H9 (cell line): ENCODE measurements around the gene KNG1. TPM values are rescaled to one million over a fixed set of nuclear protein-coding genes. Genes with fewer than 3 reads are reported as not detected.

Experiments
- DNase-seq: peaks from one replicate; pipeline ENCODE4 v3.0.0-alpha.2; 2017
- H2AFZ ChIP-seq: one replicate; pipeline ENCODE4 v1.6.1; 2013; ENCODE audit warnings: mild to moderate bottlenecking, low read length, control low read depth, moderate library complexity
- H2AK5ac ChIP-seq: 2 replicates; pipeline ENCODE4 v1.6.1; 2013; ENCODE audit warnings: low read length, control low read depth, mixed read lengths; ENCODE audit not compliant: insufficient read length
- H2BK120ac ChIP-seq: one replicate; pipeline ENCODE4 v1.6.1; 2013; ENCODE audit warnings: low read depth, mild to moderate bottlenecking, low read length, control low read depth, inconsistent platforms; ENCODE audit not compliant: poor library complexity, severe bottlenecking
- H2BK12ac ChIP-seq: 2 replicates; pipeline ENCODE4 v1.6.1; 2013; ENCODE audit warnings: low read length, control low read depth, mixed read lengths, low read depth; ENCODE audit not compliant: insufficient read length
- H2BK15ac ChIP-seq: 2 replicates; pipeline ENCODE4 v1.6.1; 2013; ENCODE audit warnings: low read depth, low read length, control low read depth
- H2BK20ac ChIP-seq: one replicate; pipeline ENCODE4 v1.6.1; 2013; ENCODE audit warnings: low read depth, mild to moderate bottlenecking, low read length, control low read depth, inconsistent platforms; ENCODE audit not compliant: poor library complexity, severe bottlenecking
- H2BK5ac ChIP-seq: 2 replicates; pipeline ENCODE4 v1.6.1; 2013; ENCODE audit warnings: low read length, control low read depth, mixed read lengths; ENCODE audit not compliant: insufficient read length
- H3K14ac ChIP-seq: 2 replicates; pipeline ENCODE4 v1.6.1; 2013; ENCODE audit warnings: low read length, control low read depth; ENCODE audit not compliant: insufficient read depth
- H3K18ac ChIP-seq: 2 replicates; pipeline ENCODE4 v1.6.1; 2013; ENCODE audit warnings: low read depth, mild to moderate bottlenecking, mixed read lengths, low read length, control low read depth; ENCODE audit not compliant: insufficient read length
- H3K23ac ChIP-seq: 2 replicates; pipeline ENCODE4 v1.6.1; 2013; ENCODE audit warnings: low read length, control low read depth, mixed read lengths, low read depth; ENCODE audit not compliant: insufficient read length
- H3K23me2 ChIP-seq: 2 replicates; pipeline ENCODE4 v1.6.1; 2013; ENCODE audit warnings: low read depth, mild to moderate bottlenecking, mixed read lengths, low read length, control low read depth; ENCODE audit not compliant: insufficient read length, poor library complexity, severe bottlenecking
- H3K27ac ChIP-seq: 2 replicates; pipeline ENCODE4 v1.5.1; 2013; ENCODE audit warnings: low read length, control low read depth, mixed read lengths, low read depth; ENCODE audit not compliant: insufficient read length
- H3K27me3 ChIP-seq: 2 replicates; pipeline ENCODE4 v1.6.1; 2013; ENCODE audit warnings: low read length, control low read depth, inconsistent platforms; ENCODE audit not compliant: insufficient read depth
- H3K4ac ChIP-seq: 2 replicates; pipeline ENCODE4 v1.6.1; 2013; ENCODE audit warnings: low read depth, mild to moderate bottlenecking, control low read depth, inconsistent platforms, low read length, moderate library complexity
- H3K4me1 ChIP-seq: 2 replicates; pipeline ENCODE4 v1.6.1; 2013; ENCODE audit warnings: low read length, control low read depth, inconsistent platforms; ENCODE audit not compliant: insufficient read depth
- H3K4me2 ChIP-seq: 2 replicates; pipeline ENCODE4 v1.6.1; 2013; ENCODE audit warnings: low read length, control low read depth, mixed read lengths; ENCODE audit not compliant: insufficient read length, insufficient read depth
- H3K56ac ChIP-seq: 2 replicates; pipeline ENCODE4 v1.6.1; 2013; ENCODE audit warnings: low read depth, mild to moderate bottlenecking, mixed read lengths, low read length, control low read depth; ENCODE audit not compliant: insufficient read length
- H3K79me1 ChIP-seq: 2 replicates; pipeline ENCODE4 v1.6.1; 2013; ENCODE audit warnings: low read depth, mild to moderate bottlenecking, moderate library complexity, low read length, control low read depth, inconsistent platforms; ENCODE audit not compliant: insufficient read depth, poor library complexity, severe bottlenecking
- H3K79me2 ChIP-seq: 2 replicates; pipeline ENCODE4 v1.6.1; 2013; ENCODE audit warnings: low read length, control low read depth, inconsistent platforms; ENCODE audit not compliant: insufficient read depth
- H3K9ac ChIP-seq: 2 replicates; pipeline ENCODE4 v1.6.1; 2013; ENCODE audit warnings: low read length, control low read depth, mixed read lengths; ENCODE audit not compliant: insufficient read length; ENCODE audit errors: extremely low read depth
- H3K9me3 ChIP-seq: one replicate; pipeline ENCODE4 v1.6.1; 2013; ENCODE audit warnings: low read depth, low read length, inconsistent platforms; ENCODE audit not compliant: control insufficient read depth
- H3T11ph ChIP-seq: one replicate; pipeline ENCODE4 v1.6.1; 2013; ENCODE audit warnings: mild to moderate bottlenecking, low read length, control low read depth, inconsistent platforms
- H4K20me1 ChIP-seq: one replicate; pipeline ENCODE4 v1.6.1; 2013; ENCODE audit not compliant: control insufficient read depth, insufficient read length, insufficient read depth
- H4K5ac ChIP-seq: 2 replicates; pipeline ENCODE4 v1.6.1; 2013; ENCODE audit warnings: low read depth, mild to moderate bottlenecking, mixed read lengths, low read length, control low read depth; ENCODE audit not compliant: insufficient read length
- H4K8ac ChIP-seq: replicated peaks from 2 replicates; pipeline ENCODE4 v1.6.1; 2013; ENCODE audit warnings: low read length, control low read depth, mixed read lengths, low read depth; ENCODE audit not compliant: insufficient read length
- H4K91ac ChIP-seq: 2 replicates; pipeline ENCODE4 v1.6.1; 2013; ENCODE audit warnings: low read depth, mild to moderate bottlenecking, moderate library complexity, mixed read lengths, low read length, control low read depth; ENCODE audit not compliant: insufficient read length
- H3K27ac Mint-ChIP-seq, 3 experiments: 2 replicates in 2 of 3; 3 replicates in 1 of 3; pipeline ENCODE4 v1.8.0; 2020 to 2021; ENCODE audit warnings: mixed read lengths in 3 of 3, mild to moderate bottlenecking in 1 of 3, moderate library complexity in 1 of 3
- H3K27me3 Mint-ChIP-seq: 2 replicates; pipeline ENCODE4 v1.8.0; 2021; ENCODE audit warnings: low read depth, mild to moderate bottlenecking, moderate library complexity, mixed read lengths
- H3K36me3 Mint-ChIP-seq, 3 experiments: 2 replicates in 2 of 3; 3 replicates in 1 of 3; pipeline ENCODE4 v1.8.0; 2020 to 2021; ENCODE audit warnings: low read depth in 3 of 3, mixed read lengths in 3 of 3; ENCODE audit not compliant: insufficient read depth in 1 of 3
- H3K4me1 Mint-ChIP-seq, 2 experiments: 2 replicates each; pipeline ENCODE4 v1.8.0; 2020; ENCODE audit warnings: mixed read lengths in 2 of 2
- H3K4me3 Mint-ChIP-seq, 2 experiments: 2 replicates in 1 of 2; 3 replicates in 1 of 2; pipeline ENCODE4 v1.8.0; 2020 to 2021; ENCODE audit warnings: mild to moderate bottlenecking in 2 of 2, mixed read lengths in 2 of 2, moderate library complexity in 1 of 2
- H3K9me3 Mint-ChIP-seq, 2 experiments: 2 replicates in 1 of 2; 3 replicates in 1 of 2; pipeline ENCODE4 v1.8.0; 2020; ENCODE audit warnings: mild to moderate bottlenecking in 2 of 2, mixed read lengths in 2 of 2, moderate library complexity in 1 of 2
- CTCF ChIP-seq: fragments of 200-600 bp; sonication (generic); conservative IDR thresholded peaks from 3 replicates; pipeline ENCODE4 v1.8.0; 2021; ENCODE audit warnings: antibody characterized with exemption, mild to moderate bottlenecking
- WGBS: extraction: QIAGEN DNeasy Blood & Tissue Kit; methylation state at CpG from one replicate; pipeline ENCODE4 v1.1.7; 2013; ENCODE audit warnings: missing lambda C conversion rate, low lambda C conversion rate, mixed read lengths; ENCODE audit not compliant: insufficient read length; ENCODE audit errors: extremely low coverage; 5-methylcytosine and 5-hydroxymethylcytosine counted together
- total RNA-seq: library from RNA; stranded (reverse); gene quantifications from 2 replicates; pipeline ENCODE4 v1.2.1, GENCODE V29; 2021

Gene KNG1
- total RNA-seq, 1 experiment from 2014 or later, result not detected

GRCh38 chr3:186757686-186758220 is 40.6 kb downstream of the KNG1 start:
- Histone ChIP-seq H2BK12ac (no peak overlapping the region), H3K4me1 (peaks cover 3% of the 10 kb centered on the region; the same call in 1 of the 2 replicates), H3K4me2 (no peak overlapping the region), H4K5ac (no peak overlapping the region), H2BK5ac (no peak overlapping the region), H3K27ac (no peak overlapping the region), H2BK20ac (no peak overlapping the region), H2AK5ac (no peak overlapping the region), H2AFZ (no peak overlapping the region), H3K79me1 (no peaks in the 10 kb centered on the region), H3K23ac (no peak overlapping the region), H2BK120ac (no peak overlapping the region), H3K9ac (no peak overlapping the region), H2BK15ac (no peak overlapping the region), H3K79me2 (no peaks in the 10 kb centered on the region), H3K23me2 (no peaks in the 10 kb centered on the region), H3K27me3 (no peaks in the 10 kb centered on the region), H4K20me1 (no peaks in the 10 kb centered on the region), H3K18ac (no peak overlapping the region), H3T11ph (no peak overlapping the region), H3K14ac (no peak overlapping the region), H4K91ac (no peak overlapping the region), H3K56ac (no peak overlapping the region), H4K8ac (no peak overlapping the region), H3K9me3 (no peaks in the 10 kb centered on the region), H3K4ac (no peak overlapping the region)
- no CpG with 5 or more reads among the region's 8 CpGs for WGBS
- Mint-ChIP-seq H3K4me1 (peaks cover 6 to 15% of the 10 kb centered on the region in 2 experiments; a peak in 3 of 4 replicates), H3K27ac (no peak overlapping the region), H3K4me3 (no peak overlapping the region), H3K27me3 (peaks cover 2% of the 10 kb centered on the region; the same call in 1 of the 2 replicates), H3K9me3 (no peaks in the 10 kb centered on the region), H3K36me3 (no peaks in the 10 kb centered on the region)
- no peak for DNase-seq
- no peak for TF ChIP-seq CTCF
